DOHH2 (cell line): ENCODE measurements around the gene SLC25A39.

Source experiments
- H3F3A ChIP-seq: fragments of 200-600 bp; sonication (generic), shearing (Covaris generic); 2 replicates; pipeline ENCODE4 v1.6.0; 2016; ENCODE audit warnings: antibody characterized with exemption, mild to moderate bottlenecking; ENCODE audit not compliant: control insufficient read depth, insufficient read depth
- H3K27ac ChIP-seq: fragments of 200-600 bp; sonication (generic); 2 replicates; pipeline ENCODE4 v1.5.1; 2014; ENCODE audit warnings: low read depth, mild to moderate bottlenecking, low read length, moderate library complexity
- H3K27me3 ChIP-seq: fragments of 200-600 bp; sonication (generic); 2 replicates; pipeline ENCODE4 v1.6.1; 2014; ENCODE audit warnings: mild to moderate bottlenecking, low read length, mixed read lengths; ENCODE audit not compliant: control insufficient read depth
- H3K36me3 ChIP-seq: fragments of 200-600 bp; sonication (generic); 2 replicates; pipeline ENCODE4 v1.6.1; 2014; ENCODE audit warnings: mild to moderate bottlenecking, low read length, moderate library complexity, mixed read lengths; ENCODE audit not compliant: control insufficient read depth
- H3K4me1 ChIP-seq: fragments of 200-600 bp; sonication (generic); 2 replicates; pipeline ENCODE4 v1.6.1; 2014; ENCODE audit warnings: mild to moderate bottlenecking, low read length, mixed read lengths; ENCODE audit not compliant: control insufficient read depth
- H3K4me2 ChIP-seq: fragments of 200-600 bp; sonication (generic); 2 replicates; pipeline ENCODE4 v1.6.0; 2014; ENCODE audit warnings: mild to moderate bottlenecking, low read length, moderate library complexity
- H3K4me3 ChIP-seq: fragments of 200-600 bp; sonication (generic); 2 replicates; pipeline ENCODE4 v1.5.1; 2014; ENCODE audit warnings: mild to moderate bottlenecking, low read length, mixed read lengths
- H3K79me2 ChIP-seq: fragments of 200-600 bp; sonication (generic); 2 replicates; pipeline ENCODE4 v1.6.1; 2014; ENCODE audit warnings: mild to moderate bottlenecking, low read length, mixed read lengths; ENCODE audit not compliant: control insufficient read depth
- H3K9me2 ChIP-seq: fragments of 200-600 bp; sonication (generic); replicated peaks from 2 replicates; pipeline ENCODE4 v1.6.1; 2014; ENCODE audit warnings: mild to moderate bottlenecking, low read length, mixed read lengths; ENCODE audit not compliant: control insufficient read depth
- H3K9me3 ChIP-seq: fragments of 200-600 bp; sonication (generic); 2 replicates; pipeline ENCODE4 v1.6.1; 2014; ENCODE audit warnings: antibody characterized with exemption, low read length, mixed read lengths; ENCODE audit not compliant: control insufficient read depth, insufficient read depth
- H4K20me1 ChIP-seq: fragments of 200-600 bp; sonication (generic); 2 replicates; pipeline ENCODE4 v1.6.0; 2014; ENCODE audit warnings: low read depth, mild to moderate bottlenecking, antibody characterized with exemption, low read length, moderate library complexity; ENCODE audit not compliant: control insufficient read depth, insufficient read depth
- EZH2phosphoT487 ChIP-seq: fragments of 200-600 bp; sonication (generic); IDR thresholded peaks from 2 replicates; pipeline ENCODE4 v1.6.1; 2017; ENCODE audit warnings: borderline replicate concordance, mild to moderate bottlenecking, antibody characterized with exemption, low read length, moderate library complexity, mixed read lengths
- TF ChIP-seq, protein P1 (sequence below): fragments of 200-600 bp; sonication (generic); IDR thresholded peaks from one replicate; pipeline ENCODE4 v1.5.1; 2014; ENCODE audit warnings: antibody characterized with exemption, mild to moderate bottlenecking, low read depth, low read length; ENCODE audit not compliant: poor library complexity, severe bottlenecking

The SLC25A39 gene

DNA sequence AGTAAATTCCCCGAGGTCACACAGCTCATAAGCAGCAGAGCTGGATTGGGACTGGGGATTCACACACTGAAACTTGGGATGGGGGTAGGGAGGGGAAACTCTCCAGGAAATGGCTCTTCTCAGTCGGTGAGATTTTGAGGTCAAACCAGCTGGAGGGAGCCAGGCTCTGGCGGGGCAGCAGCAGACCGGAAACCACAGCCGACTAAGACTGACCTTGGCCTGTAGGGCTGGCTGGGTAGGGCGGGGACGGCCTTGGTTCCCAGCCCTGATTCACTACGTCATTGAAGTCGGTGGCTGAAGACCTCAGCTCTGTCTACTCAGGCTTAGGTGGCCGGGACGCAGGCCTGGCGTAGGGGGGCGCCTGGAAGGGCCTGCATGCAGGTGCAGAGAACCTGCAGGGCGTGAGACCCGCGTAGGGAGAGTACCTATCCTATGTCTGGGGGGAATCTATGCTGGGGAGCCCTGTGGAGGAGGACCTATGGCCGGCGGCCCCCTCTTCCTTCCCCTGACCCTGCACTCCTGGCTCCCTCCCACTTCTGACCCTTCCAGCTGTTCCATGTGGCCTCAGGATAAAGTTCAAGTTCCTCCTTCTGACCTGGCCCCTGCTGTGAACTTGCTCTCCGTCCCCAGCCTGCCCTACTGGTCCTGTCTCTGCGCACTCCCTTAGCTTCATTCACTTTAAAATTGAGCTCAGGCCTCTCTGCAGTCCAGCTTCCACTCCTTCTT, 44.8 kb downstream of the SLC25A39 start:
- no peak for TF ChIP-seq EZH2phosphoT487
- TF ChIP-seq, protein P1, sequence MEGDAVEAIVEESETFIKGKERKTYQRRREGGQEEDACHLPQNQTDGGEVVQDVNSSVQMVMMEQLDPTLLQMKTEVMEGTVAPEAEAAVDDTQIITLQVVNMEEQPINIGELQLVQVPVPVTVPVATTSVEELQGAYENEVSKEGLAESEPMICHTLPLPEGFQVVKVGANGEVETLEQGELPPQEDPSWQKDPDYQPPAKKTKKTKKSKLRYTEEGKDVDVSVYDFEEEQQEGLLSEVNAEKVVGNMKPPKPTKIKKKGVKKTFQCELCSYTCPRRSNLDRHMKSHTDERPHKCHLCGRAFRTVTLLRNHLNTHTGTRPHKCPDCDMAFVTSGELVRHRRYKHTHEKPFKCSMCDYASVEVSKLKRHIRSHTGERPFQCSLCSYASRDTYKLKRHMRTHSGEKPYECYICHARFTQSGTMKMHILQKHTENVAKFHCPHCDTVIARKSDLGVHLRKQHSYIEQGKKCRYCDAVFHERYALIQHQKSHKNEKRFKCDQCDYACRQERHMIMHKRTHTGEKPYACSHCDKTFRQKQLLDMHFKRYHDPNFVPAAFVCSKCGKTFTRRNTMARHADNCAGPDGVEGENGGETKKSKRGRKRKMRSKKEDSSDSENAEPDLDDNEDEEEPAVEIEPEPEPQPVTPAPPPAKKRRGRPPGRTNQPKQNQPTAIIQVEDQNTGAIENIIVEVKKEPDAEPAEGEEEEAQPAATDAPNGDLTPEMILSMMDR: no peak
- no peak overlapping the region for H3K4me3 ChIP-seq
- H3K27me3 ChIP-seq: peaks cover 25% of the 10 kb centered on the region; the same call in 1 of the 2 replicates

GRCh38 chr17:44279346-44279665, 45.3 kb downstream of the SLC25A39 start:
- Histone ChIP-seq H3K79me2 (no peaks in the 10 kb centered on the region), H3K4me2 (peak overlapping the region; percentile 27; the same call in 1 of the 2 replicates)

More for the DNA sequence above, 44.8 kb downstream of the SLC25A39 start:
- no peaks in the 10 kb centered on the region for H3K9me2 ChIP-seq
- no peaks in the 10 kb centered on the region for H3K79me2 ChIP-seq
- H4K20me1 ChIP-seq: no peaks in the 10 kb centered on the region
- H3K4me2 ChIP-seq: peak overlapping the region; percentile 27; the same call in 1 of the 2 replicates
- H3K27ac ChIP-seq: no peak overlapping the region
- peaks cover 3% of the 10 kb centered on the region; the same call in 1 of the 2 replicates for H3F3A ChIP-seq
- peaks cover 13% of the 10 kb centered on the region for H3K4me1 ChIP-seq
- no peaks in the 10 kb centered on the region for H3K36me3 ChIP-seq
- no peaks in the 10 kb centered on the region for H3K9me3 ChIP-seq

DNA sequence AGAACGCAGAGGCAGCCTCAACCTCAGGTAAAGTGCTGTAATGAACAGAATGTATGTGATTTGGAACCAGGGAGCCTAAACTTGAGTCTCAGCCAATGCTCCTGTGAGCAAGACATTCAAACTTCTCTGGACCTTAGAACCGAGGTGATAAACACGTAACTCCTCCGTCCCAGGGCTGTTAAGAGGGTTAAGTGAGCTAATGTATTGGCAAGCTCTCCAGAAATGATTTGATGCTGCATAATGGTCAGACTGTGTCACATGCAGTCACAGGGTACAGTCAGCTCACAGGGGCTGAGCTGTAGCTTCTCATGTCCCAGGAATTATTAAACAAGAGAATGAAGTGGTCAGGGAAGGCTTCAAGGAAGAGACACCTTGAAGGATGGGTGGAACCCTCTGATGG, 46.6 kb downstream of the SLC25A39 start:
- Histone ChIP-seq H3K4me1 (peaks cover 13% of the 10 kb centered on the region), H3K27ac (no peak overlapping the region), H4K20me1 (no peaks in the 10 kb centered on the region), H3K4me3 (no peak overlapping the region), H3K9me3 (no peaks in the 10 kb centered on the region), H3K79me2 (no peaks in the 10 kb centered on the region), H3F3A (peaks cover 3% of the 10 kb centered on the region; the same call in 1 of the 2 replicates), H3K9me2 (no peaks in the 10 kb centered on the region), H3K4me2 (no peak overlapping the region), H3K27me3 (peaks cover 29% of the 10 kb centered on the region; the same call in 1 of the 2 replicates), H3K36me3 (no peaks in the 10 kb centered on the region)
- no peak for TF ChIP-seq EZH2phosphoT487
- TF ChIP-seq, protein P1: no peak

More at GRCh38 chr17:44279346-44279665, 45.3 kb downstream of the SLC25A39 start:
- TF ChIP-seq, protein P1: no peak
- TF ChIP-seq EZH2phosphoT487: no peak
- H3K9me3 ChIP-seq: no peaks in the 10 kb centered on the region
- H3K27me3 ChIP-seq: peaks cover 25% of the 10 kb centered on the region; the same call in 1 of the 2 replicates
- H3K27ac ChIP-seq: no peak overlapping the region
- H3F3A ChIP-seq: peaks cover 3% of the 10 kb centered on the region; the same call in 1 of the 2 replicates
- H3K4me1 ChIP-seq: peaks cover 13% of the 10 kb centered on the region
- no peaks in the 10 kb centered on the region for H3K36me3 ChIP-seq
- no peaks in the 10 kb centered on the region for H4K20me1 ChIP-seq
- no peaks in the 10 kb centered on the region for H3K9me2 ChIP-seq
- H3K4me3 ChIP-seq: no peak overlapping the region
